K562 (cell line): ENCODE results near the gene DNAJB13. TPM values are rescaled to one million over a fixed set of nuclear protein-coding genes. Genes with fewer than 3 reads are reported as not detected.

ENCODE experiments used
- AFF1 ChIP-seq, 2 experiments: fragments of 450-650 bp; IDR thresholded peaks; 2 replicates each; pipeline ENCODE4 v1.6.1; 2018; ENCODE audit warnings: mild to moderate bottlenecking in 2 of 2, low read depth in 1 of 2; ENCODE audit not compliant: partially characterized antibody in 2 of 2
- BCL6 ChIP-seq: fragments of 250-450 bp; sonication (Bioruptor Pico); IDR thresholded peaks from 2 replicates; pipeline ENCODE4 v1.4.0; 2020
- CREBBP ChIP-seq: IDR thresholded peaks from one replicate; pipeline ENCODE4 v1.6.1; 2012; ENCODE audit warnings: low read depth, mild to moderate bottlenecking, control low read depth, inconsistent platforms, low read length
- DDX20 ChIP-seq: fragments of 450-650 bp; IDR thresholded peaks from 2 replicates; pipeline ENCODE4 v1.6.1; 2016; ENCODE audit warnings: missing genetic modification characterization, low read depth, mild to moderate bottlenecking, missing compliant biosample characterization, moderate library complexity
- ELF1 ChIP-seq: fragments of 200-800 bp; sonication (Bioruptor generic); IDR thresholded peaks from 2 replicates; pipeline ENCODE4 v1.6.1; 2016; ENCODE audit warnings: missing genetic modification characterization, missing compliant biosample characterization
- ETV6 ChIP-seq, 3 experiments: fragments of 150-350 bp in 1 of 3; sonication (generic) in 1 of 3; formaldehyde crosslinking in 1 of 3; IDR thresholded peaks; 2 replicates each; pipeline versions ENCODE4 v1.6.1 to v1.8.0; 2014 to 2022; ENCODE audit warnings: borderline replicate concordance in 2 of 3, low read depth in 2 of 3, antibody characterized with exemption in 1 of 3, low read length in 1 of 3, mild to moderate bottlenecking in 1 of 3, missing genetic modification reagents in 1 of 3
- FOXO4 ChIP-seq: fragments of 450-650 bp; formaldehyde crosslinking; IDR thresholded peaks from 2 replicates; pipeline ENCODE4 v1.4.0; 2020; ENCODE audit warnings: mild to moderate bottlenecking, moderate library complexity
- ILF3 ChIP-seq: fragments of 450-650 bp; IDR thresholded peaks from 2 replicates; pipeline ENCODE4 v1.6.1; 2018; ENCODE audit warnings: antibody characterized with exemption, mild to moderate bottlenecking, moderate library complexity, borderline replicate concordance
- JUN ChIP-seq, 2 experiments: sonication (generic) in 1 of 2; formaldehyde crosslinking in 1 of 2; IDR thresholded peaks; 2 replicates each; pipeline versions ENCODE4 v1.6.1 to v1.8.0; 2012 to 2022; ENCODE audit warnings: borderline replicate concordance in 2 of 2, mild to moderate bottlenecking in 2 of 2, improper control_type of control experiment in 1 of 2, low read depth in 1 of 2, low read length in 1 of 2, missing genetic modification reagents in 1 of 2
- KDM5B ChIP-seq: fragments of 200-600 bp; sonication (generic); IDR thresholded peaks from 2 replicates; pipeline ENCODE4 v1.6.1; 2012; ENCODE audit warnings: low read depth, mild to moderate bottlenecking, moderate library complexity, low read length, control low read depth, inconsistent platforms; ENCODE audit not compliant: insufficient replicate concordance
- MIER1 ChIP-seq: fragments of 450-650 bp; IDR thresholded peaks from 2 replicates; pipeline ENCODE4 v1.6.1; 2016; ENCODE audit warnings: antibody characterized with exemption, mild to moderate bottlenecking, low read depth
- NELFE ChIP-seq: IDR thresholded peaks from 2 replicates; pipeline ENCODE4 v1.6.1; 2011; ENCODE audit warnings: mild to moderate bottlenecking; ENCODE audit not compliant: insufficient read depth, insufficient read length
- NR1H2 ChIP-seq: sonication (generic); formaldehyde crosslinking; IDR thresholded peaks from 2 replicates; pipeline ENCODE4 v1.4.0; 2020; ENCODE audit warnings: mild to moderate bottlenecking, missing genetic modification reagents
- OTX1 ChIP-seq: fragments of 450-650 bp; formaldehyde crosslinking; IDR thresholded peaks from 2 replicates; pipeline ENCODE4 v1.4.0; 2022; ENCODE audit warnings: mild to moderate bottlenecking
- PCBP1 ChIP-seq: fragments of 200-400 bp; formaldehyde crosslinking; IDR thresholded peaks from 2 replicates; pipeline ENCODE4 v1.6.1; 2018; ENCODE audit warnings: mild to moderate bottlenecking, low read depth, low read length; ENCODE audit not compliant: poor library complexity, severe bottlenecking
- POLR2AphosphoS2 ChIP-seq: IDR thresholded peaks from 2 replicates; pipeline ENCODE4 v1.6.1; 2012; ENCODE audit warnings: low read length, improper control_type of control experiment
- PRPF4 ChIP-seq: fragments of 200-400 bp; formaldehyde crosslinking; IDR thresholded peaks from one replicate; pipeline ENCODE4 v1.6.1; 2017; ENCODE audit warnings: low read length, low read depth, mild to moderate bottlenecking; ENCODE audit not compliant: insufficient read depth, poor library complexity, severe bottlenecking
- PTRF ChIP-seq: fragments of 450-650 bp; IDR thresholded peaks from 2 replicates; pipeline ENCODE4 v1.6.1; 2016; ENCODE audit warnings: mild to moderate bottlenecking, missing genetic modification characterization, missing compliant biosample characterization
- SLC30A9 ChIP-seq: fragments of 250-450 bp; sonication (Bioruptor Pico); IDR thresholded peaks from 2 replicates; pipeline ENCODE4 v1.8.0; 2022; ENCODE audit warnings: mild to moderate bottlenecking, moderate library complexity
- SMC3 ChIP-seq: conservative IDR thresholded peaks from 2 replicates; pipeline ENCODE4 v1.6.1; 2011; ENCODE audit warnings: low read depth, low read length, improper control_type of control experiment; ENCODE audit not compliant: insufficient read depth
- SUPT5H ChIP-seq: fragments of 450-650 bp; IDR thresholded peaks from 2 replicates; pipeline ENCODE4 v1.6.1; 2016
- ZBED1 ChIP-seq: IDR thresholded peaks from 2 replicates; pipeline ENCODE4 v1.6.1; 2014
- ZNF140 ChIP-seq: fragments of 250-450 bp; sonication (Bioruptor Pico); IDR thresholded peaks from 2 replicates; pipeline ENCODE4 v1.8.0; 2021; ENCODE audit warnings: moderate library complexity, mild to moderate bottlenecking, inconsistent platforms
- ZNF778 ChIP-seq: fragments of 450-650 bp; formaldehyde crosslinking; IDR thresholded peaks from 2 replicates; pipeline ENCODE4 v1.4.0; 2020; ENCODE audit warnings: mild to moderate bottlenecking, moderate library complexity
- polyA plus RNA-seq, 8 experiments: library from polyadenylated mRNA; depleted of rRNA in 4 of 8; stranded (reverse) in 5 of 8; unstranded in 3 of 8; fragments of >200 nt; fragmentation: Nextera tagmentation in 2 of 8; fragmentation: Illumina TruSeq in 1 of 8; extraction: Ambion mirVana in 2 of 8; extraction: Trizol in 1 of 8; gene quantifications; 2 replicates each; pipeline versions ENCODE4 v1.2.1 to v1.2.3, GENCODE V29; 2011 to 2014; ENCODE audit warnings: inconsistent platforms in 1 of 8, missing spikeins in 1 of 8
- total RNA-seq, 7 experiments: library from RNA; depleted of rRNA in 6 of 7; stranded (reverse); fragments of >200 nt in 6 of 7; fragmentation: Illumina TruSeq in 2 of 7; extraction: Trizol in 2 of 7; gene quantifications; 2 replicates each; pipeline versions ENCODE4 v1.2.1 to v1.2.3, GENCODE V29; 2011 to 2021; ENCODE audit warnings: low replicate concordance in 1 of 7

Gene DNAJB13
- total and polyA plus RNA-seq, 9 of the 15 experiments (the other 6 are each of a cell fraction or from before 2014, with no cell fraction given) = 0.14 TPM; not detected in 8

- 0 out of 2 replicates have a peak, but pooled peaks have one; percentile 22 for TF ChIP-seq OTX1 (CRISPR knock-in tag)
- TF ChIP-seq CREBBP = no peak
- TF ChIP-seq ILF3 = 0 out of 2 replicates have a peak, but pooled peaks have one; percentile 31
- TF ChIP-seq JUN (IDR thresholded peaks at IDR 0.05; ENCODE audit: borderline replicate concordance, low read depth, low read length) = no peak
- no peak for TF ChIP-seq JUN (CRISPR knock-in tag; IDR thresholded peaks at IDR 0.05; ENCODE audit: borderline replicate concordance)
- TF ChIP-seq AFF1 (IDR thresholded peaks at IDR 0.05; ENCODE audit: low read depth in 1 of 2, partially characterized antibody in 2 of 2) = no peak
- TF ChIP-seq MIER1 = no peak
- TF ChIP-seq PRPF4 = no peak
- no peak for TF ChIP-seq DDX20 (tag)
- TF ChIP-seq ZBED1 = 0 out of 2 replicates have a peak, but pooled peaks have one; percentile 63
- no peak for TF ChIP-seq PTRF
- TF ChIP-seq SLC30A9 = no peak
- no peak for TF ChIP-seq ZNF778
- peak; percentile 72; the same call in 1 of the 2 replicates for TF ChIP-seq POLR2AphosphoS2
- no peak for TF ChIP-seq SMC3
- no peak for TF ChIP-seq PCBP1
- TF ChIP-seq NELFE = no peak
- no peak for TF ChIP-seq ZNF140 (CRISPR knock-in tag)
- TF ChIP-seq NR1H2 = no peak
- no peak for TF ChIP-seq FOXO4 (CRISPR knock-in tag)
- TF ChIP-seq BCL6 (CRISPR knock-in tag) = no peak
- peak; percentile 46 for TF ChIP-seq SUPT5H
- TF ChIP-seq KDM5B = peak; percentile 12
- TF ChIP-seq ETV6 (IDR thresholded peaks at IDR 0.05; ENCODE audit: borderline replicate concordance in 1 of 2, low read depth in 2 of 2, low read length in 1 of 2) = no peak
- TF ChIP-seq ETV6 (CRISPR knock-in tag; IDR thresholded peaks at IDR 0.05; ENCODE audit: borderline replicate concordance) = no peak
- TF ChIP-seq ELF1 (tag) = no peak
Measured at GRCh38 chr11:73971175-73971719, 20.4 kb downstream of the DNAJB13 start (continued).
